Upper lobe of left lung (tissue), 4 donors: Measurements from ENCODE around the gene FRAS1.

Experiments used
- CTCF ChIP-seq, 6 experiments: fragments of 450-650 bp in 4 of 6; fragments of 200-600 bp in 2 of 6; sonication (generic) in 2 of 6; IDR thresholded peaks; one replicate each; pipeline ENCODE4 v1.5.1; 2016 to 2019; ENCODE audit warnings: antibody characterized with exemption in 6 of 6
- POLR2A ChIP-seq, 4 donors: fragments of 450-650 bp; IDR thresholded peaks; one replicate each; pipeline ENCODE4 v1.5.1; 2016 to 2017; ENCODE audit warnings: antibody characterized with exemption in 4 of 4, mild to moderate bottlenecking in 2 of 4
- POLR2AphosphoS5 ChIP-seq, 2 donors: sonication (generic); formaldehyde crosslinking; IDR thresholded peaks; one replicate each; pipeline ENCODE4 v1.5.1; 2017; ENCODE audit warnings: antibody characterized with exemption in 2 of 2

- TF ChIP-seq CTCF (IDR thresholded peaks at IDR 0.05) (no peak), POLR2A (IDR thresholded peaks at IDR 0.05) (no peak), POLR2AphosphoS5 (IDR thresholded peaks at IDR 0.05) (no peak)
Measured at GRCh38 chr4:78520808-78521226, 463.7 kb downstream of the FRAS1 start.
